ENCODE results near the gene MSL3B.
A peak's percentile ranks its signal among the peaks of the same experiment; 100 is the strongest.
"Not testable (repeated sequence)": the region's sequence is repeated elsewhere in the genome, so short reads cannot be mapped to it uniquely, and the experiment has no call there.

Gene MSL3B

DNA sequence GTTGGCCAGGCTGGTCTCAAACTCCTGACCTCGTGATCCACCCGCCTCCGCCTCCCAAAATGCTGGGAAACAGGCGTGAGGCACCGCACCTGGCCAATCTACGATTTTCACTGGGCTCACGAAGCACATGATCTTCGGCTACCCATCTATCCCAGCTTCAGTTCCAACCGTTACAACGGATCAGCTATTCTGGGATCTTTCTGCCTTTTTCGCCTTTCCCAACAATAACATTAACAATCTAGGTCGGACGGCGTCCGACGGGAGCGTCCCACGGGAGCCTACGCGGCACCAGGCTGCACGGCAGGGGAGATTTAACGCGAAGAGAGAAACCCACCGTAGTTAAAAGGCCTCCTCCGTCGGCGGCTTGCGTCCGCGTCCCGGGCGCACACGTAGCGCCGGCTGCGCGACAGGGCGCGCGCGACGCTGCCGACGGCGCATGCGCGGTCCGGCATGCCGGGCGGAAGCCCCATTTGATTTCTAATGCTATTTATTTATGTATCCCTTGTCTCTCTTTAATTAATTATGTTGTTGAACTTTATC is at the start of gene MSL3B:
Gene MSL3B, minus strand, starts transcription at position 394 of the 540 bp plus-strand sequence.
- DNase-seq: peak; percentile 66

DNA sequence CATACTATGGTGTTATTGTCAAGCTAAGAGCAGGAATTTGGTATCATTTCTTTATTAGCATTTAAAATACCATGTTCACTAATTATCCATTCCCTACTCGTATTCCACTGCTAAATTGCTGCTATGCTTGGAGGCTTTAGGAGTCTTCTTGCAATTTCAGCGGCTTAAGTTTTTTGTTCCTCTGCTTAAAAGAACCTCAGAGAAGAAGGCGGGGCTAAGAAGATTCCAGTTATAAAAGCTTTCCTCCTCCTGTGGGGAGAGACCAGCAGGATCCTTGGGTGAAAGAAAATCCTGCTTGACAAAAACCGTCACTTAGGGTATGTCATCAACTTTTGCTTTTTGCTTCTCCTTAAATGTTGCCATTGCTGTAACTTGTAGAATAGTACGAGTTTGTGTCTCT is 48.9 kb upstream of the MSL3B start, which contains the start of gene TRPM8:
Gene TRPM8, plus strand, starts transcription at position 258 of the 400 bp plus-strand sequence. CDS start 9,165 bp downstream, outside the sequence.
- no peak for DNase-seq

DNA sequence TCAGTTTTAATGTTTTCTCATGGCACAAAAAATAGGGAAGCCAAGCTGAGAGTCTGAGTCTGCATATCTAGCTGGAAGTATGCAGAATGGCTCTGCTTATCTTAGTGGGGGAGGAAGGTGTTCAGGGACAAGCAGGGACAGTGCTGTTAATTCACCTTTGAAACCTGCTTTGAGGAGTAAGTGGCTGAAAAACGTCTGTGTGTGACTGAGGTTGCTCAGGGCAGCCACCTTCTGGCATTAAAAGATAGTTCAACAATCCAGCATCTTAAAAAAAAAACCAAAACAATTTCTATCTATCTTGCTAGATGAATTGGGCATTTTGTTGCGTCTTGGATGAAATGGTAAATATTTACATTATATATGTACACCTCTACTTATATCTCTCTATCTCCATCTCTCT is 46.9 kb upstream of the MSL3B start:
- DNase-seq: no peak

DNA sequence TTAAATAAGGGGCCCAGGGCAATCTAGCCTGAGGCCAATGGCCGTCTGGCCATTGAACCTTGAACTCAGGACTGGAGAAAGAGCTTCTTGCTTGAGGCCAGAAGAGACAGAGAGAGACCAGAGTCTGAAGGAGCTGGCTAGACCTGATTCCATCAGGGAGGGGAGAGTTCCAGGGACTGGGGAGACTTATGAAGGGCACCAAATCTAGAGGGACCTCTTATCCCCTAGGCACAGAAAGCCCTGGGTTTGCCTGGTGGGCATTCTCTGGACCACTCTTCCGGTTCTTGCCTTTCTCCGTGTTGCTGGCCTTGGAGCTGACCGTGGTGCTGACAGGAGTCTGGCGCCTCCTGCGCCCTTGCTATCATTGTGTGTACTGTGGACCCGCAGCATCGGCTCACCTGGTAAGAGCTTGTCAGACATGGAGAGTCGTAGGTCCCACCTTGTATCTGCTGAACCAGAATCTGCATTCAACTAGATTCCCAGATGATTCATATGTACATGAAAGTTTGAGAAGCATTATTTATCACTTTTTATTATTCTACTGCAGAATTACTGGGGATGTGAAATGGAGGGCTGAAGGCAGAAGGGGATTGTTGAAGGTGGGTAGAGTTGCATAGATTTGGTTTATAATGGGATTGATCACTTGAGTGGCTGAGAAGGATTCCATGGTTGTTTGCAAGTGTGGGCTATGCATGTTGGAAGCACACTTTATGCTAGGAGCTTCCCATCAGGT is 44.7 kb upstream of the MSL3B start:
- DNase-seq: peak; percentile 31

DNA sequence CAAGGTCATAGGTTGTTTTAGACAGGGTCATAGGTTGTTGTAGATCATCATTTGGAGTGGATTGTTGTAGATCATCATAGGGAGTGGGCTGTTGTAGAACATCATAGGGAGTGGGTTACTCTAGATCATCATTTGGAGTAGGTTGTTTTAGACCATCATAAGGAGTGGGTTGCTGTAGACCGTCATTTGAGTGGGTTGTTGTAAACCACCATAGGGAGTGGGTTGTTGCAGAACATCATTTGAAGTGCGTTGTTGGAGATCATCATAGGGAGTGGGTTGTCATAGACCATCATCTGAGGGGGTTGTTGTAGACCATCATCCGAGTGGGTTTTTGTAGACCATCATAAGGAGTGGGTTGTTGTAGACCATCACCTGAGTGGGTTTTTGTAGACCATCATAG is 39.4 kb upstream of the MSL3B start:
- no peak for DNase-seq

DNA sequence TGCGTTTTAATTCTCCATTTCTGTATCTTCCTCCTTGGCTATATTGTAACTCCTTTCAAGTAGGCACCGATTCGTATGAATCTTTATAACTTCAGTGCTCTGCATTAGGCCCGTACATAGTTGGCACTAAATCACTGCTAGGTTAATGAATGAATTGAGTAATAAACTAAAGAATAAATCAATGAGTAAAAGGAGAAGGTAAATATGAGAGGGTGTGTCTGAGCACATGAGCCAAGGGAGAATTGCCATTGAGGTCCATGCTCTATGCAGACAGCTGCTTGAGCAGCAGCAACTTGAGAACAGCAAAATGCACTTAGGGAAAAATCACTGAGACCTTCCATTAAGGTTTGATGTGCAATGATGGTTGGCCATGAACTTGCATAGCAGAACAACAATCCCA is 37.8 kb upstream of the MSL3B start:
- DNase-seq: no peak

DNA sequence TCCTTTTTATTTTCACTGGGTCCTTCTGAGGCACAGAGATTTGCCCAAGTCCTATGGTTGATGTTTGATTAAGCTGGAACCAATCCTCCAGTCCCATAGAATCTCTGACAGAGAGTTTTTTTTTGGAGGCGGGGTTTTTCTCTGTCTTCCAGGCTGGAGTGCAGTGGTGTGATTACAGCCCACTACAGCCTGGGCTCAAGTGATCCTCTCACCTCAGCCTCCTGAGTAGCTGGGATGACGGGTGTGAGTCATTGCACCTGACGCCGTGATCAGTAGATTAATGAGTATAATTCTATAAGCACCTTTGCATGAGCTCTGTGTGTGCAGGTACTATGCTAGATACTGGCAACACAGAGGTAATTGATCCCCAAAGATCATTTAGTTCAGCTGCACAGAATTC is 33.7 kb upstream of the MSL3B start:
- no peak for DNase-seq

DNA sequence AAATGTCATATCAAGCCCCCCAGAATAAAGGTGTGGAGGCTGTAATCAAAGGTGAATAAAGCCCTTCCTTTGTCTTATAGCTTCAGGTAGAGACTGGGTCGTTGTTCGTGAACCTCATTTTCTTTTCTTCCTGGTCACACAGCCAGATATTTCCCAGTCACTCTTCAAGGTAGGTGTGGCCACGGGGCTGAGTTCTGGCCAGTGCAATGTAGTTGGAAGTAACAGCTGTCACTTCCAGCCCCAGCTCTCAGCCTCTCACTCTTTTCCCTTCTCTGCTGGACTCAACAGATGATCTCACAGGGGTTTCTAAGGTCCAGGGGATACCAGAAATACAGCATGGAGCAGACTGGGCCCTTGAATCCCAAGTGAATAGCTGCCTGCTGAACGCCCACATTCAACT is 33.2 kb upstream of the MSL3B start:
- no peak for DNase-seq

DNA sequence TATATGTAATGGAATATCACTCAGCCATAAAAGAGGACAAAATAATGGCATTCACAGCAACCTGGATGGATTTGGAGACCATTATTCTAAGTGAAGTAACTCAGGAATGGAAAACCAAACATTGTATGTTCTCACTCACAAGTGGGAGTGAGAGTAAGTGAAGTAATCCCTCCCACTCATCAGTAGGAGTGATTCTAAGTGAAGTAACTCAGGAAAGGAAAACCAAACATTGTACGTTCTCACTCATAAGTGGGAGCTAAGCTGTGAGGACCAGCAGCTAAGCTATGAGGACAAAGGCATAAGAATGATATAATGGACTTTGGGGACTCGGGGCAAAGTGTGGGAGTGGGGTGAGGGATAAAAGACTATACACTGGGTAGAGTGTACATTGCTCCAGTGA is 28.1 kb upstream of the MSL3B start:
- not testable (repeated sequence) for DNase-seq

DNA sequence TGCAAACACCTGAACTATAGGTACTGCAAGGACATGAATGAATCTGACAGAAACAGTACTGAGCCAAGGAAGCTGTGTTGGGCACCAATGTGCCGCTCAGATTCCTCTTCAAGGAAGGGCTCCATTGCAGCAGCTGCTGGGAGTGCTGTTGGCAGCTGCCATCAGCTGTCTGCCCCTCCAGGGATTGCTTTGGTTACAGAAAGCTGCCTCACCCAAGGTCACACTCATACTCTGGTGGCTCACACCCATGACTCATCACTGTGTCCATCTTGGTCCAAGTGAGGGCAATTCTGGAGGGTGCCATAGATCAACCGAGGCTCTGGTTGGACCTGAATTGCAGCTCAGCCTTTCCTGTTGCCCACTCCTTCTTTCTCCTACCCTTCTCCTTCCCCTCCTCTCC is 24.6 kb upstream of the MSL3B start:
- no peak for DNase-seq

DNA sequence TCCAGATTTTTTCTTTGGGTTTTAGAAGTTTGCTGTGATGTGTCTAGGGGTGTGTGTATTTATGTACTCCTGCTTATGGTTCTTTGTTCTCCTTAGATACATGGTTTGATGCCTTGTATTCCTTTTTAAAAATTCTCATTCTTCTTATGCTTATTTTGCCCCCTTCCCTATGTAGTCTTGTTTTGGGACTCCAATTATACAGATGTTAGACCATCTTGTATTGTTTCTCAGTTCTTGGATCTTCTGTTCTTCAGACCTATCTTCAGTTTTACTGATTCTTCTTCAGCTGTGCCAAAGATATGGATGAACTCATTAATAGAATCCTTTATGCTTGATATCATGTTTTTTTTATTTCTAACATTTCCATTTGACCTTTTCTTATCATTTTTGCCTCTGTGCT is 14.2 kb upstream of the MSL3B start:
- DNase-seq: no peak

DNA sequence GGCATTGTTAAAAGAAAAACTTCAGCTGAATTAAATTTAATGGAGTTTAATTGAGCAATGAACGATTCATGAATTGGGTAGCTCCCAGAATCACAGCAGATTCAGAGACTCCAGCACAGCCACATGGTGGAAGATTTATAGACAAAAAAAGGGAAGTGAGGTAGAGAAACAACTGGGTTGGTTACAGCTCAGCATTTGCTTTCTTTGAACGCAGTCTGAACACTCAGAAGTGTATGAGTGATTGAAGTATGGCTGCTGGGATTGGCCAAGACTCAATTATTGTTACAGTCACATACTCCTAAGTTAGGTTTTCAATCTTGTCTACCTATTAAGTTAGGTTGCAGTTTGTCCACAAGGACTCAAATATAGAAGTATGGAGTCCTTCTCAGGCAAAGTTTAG is 3.9 kb upstream of the MSL3B start:
- not testable (repeated sequence) for DNase-seq

DNA sequence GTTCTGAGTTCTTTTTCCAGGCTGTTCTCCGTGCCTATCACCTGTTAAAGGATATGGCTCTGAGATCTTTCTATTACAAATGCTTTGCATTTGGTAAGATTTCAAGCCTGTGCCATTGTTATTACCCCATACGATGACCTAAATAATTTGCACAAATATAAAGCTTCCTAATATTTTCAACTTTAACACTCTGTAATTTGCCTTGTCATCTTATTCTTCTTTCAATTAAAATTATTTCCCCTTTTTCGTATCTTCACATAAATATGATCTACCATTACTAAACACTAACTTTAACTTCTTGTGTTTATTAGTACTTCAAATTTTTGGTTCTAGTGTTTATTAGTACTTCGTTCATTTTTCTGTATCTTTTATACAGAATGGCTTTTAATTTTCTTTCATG is 3.2 kb upstream of the MSL3B start:
- DNase-seq: no peak

DNA sequence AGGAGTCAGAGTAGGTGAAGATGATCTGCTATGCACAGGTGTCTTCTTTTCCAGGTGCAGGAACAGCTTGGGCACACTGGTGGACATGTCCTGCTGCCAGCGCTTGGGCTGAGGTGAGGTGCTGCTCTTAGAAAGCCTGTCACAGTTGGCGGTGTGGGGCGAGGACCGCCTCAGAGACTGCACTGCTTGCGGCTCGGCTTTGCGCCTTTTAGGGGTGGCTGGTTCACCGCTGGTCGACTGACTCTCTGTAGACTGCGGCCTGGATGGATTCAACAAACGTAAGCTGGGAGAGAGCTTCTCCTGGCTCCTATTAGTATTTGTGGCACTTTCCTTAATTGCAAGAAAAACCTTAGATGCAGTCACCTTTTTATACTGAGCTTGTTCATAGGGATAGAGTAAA is 1.7 kb downstream of the MSL3B start:
- no peak for DNase-seq

DNA sequence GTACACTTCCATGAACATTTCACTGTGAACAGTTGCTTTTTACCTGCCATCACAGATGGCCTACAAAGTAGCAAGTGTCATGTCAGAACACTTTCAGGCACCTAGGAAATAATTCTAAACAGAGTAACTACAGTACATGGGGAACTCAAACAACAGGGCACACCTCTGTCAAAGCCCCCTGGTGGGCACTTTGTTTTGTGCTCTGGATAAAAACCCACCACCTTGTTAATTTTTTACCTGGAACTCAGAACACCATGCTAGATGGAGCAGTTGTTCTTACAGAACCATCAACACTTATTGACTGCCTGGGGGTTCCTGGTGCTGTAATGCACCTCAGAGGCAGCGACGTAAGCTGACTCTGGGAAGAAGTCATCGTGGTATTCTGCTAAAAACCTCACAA is 2.3 kb downstream of the MSL3B start:
- DNase-seq: no peak

DNA sequence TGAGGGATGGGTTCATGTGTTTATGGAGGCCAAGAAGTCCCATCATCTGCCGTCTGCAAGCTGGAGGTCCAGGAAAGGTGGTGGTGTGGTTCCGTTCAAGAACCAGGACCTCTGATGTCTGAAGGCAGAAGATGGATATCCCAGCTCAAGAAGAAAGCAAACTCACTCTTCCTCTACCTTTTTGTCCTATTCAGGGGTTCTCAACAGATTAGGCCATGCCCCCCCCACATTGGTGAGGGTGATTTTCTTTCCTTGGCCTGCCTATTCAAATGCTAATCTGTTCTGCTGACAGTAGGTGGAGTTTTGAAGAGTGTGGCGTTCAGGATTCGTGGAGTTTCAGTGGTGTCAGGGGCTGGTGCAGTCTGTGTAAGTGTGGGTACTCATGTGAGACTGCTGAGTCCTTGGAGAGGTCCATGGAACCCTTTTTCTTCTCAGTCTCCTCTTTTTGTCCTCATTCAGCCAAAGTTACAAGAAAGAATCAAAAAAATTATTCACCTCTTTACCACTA is 5.9 kb downstream of the MSL3B start:
- no peak for DNase-seq

DNA sequence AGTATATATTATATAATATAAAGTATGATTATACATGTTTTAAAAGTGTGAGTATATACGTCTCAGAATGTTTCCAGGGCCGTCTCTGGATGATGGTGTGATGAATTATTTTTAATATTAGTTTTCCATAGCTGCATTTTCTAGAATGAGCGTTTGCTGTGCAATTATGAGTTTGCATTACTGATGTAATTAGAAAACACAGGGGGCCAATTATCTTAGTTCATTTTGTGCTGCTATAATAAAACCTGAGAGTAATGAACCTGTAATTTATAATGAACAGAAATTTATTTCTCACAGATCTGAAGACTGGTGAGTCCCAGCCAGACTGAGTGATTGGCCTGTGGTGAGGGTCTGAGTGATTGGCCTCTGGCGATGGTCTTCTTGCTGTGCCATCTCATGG is 9.9 kb downstream of the MSL3B start:
- DNase-seq: no peak

DNA sequence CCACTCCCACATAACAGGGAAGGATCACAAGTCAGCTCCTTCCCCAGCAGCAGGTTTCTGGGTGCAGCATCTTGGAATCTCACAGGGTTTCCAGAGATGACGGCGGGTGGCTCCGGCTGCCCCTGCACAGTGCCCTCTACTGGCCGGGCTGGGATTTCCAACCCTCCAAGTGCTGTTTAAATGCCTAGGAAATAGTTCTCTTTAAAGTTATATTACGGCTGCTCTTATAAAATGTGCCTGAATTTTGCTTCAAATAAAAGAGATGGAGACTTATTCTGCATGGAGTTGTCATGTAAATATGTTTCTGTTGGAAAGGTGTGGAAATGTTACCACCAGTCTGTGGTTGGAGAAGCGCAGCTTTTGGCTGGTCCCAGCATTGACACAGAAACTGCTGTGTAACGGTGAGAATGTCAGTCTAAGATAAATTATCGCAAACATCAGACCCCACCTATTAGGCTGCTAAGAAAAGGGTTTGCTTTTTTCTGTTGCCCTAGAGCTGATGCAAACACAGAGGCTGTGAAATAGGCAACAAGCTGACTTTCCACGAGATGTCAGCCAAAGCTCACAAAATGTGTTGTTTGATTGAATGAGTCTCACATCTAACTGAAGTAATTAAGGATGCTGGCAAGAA is 10.6 kb downstream of the MSL3B start:
- no peak for DNase-seq

DNA sequence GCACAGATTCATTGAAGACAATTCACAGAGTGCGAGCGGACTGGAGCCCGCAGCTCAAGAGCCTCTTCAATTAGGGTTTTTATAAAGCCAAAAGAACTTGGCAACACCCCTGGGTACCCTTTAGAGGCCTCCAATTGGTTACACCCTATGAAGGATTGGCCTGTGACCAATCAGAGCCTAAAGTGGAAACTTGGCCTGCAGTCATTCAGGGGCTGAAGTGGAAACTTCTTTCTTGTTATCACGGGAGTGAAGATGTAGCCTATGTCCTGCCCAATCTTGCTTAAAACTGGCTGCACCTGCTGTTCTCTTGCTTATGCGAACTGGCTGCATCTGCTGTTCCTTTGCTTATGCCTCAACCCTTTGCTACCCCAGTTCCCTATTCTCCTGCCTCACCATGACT is 12.0 kb downstream of the MSL3B start:
- no peak for DNase-seq

DNA sequence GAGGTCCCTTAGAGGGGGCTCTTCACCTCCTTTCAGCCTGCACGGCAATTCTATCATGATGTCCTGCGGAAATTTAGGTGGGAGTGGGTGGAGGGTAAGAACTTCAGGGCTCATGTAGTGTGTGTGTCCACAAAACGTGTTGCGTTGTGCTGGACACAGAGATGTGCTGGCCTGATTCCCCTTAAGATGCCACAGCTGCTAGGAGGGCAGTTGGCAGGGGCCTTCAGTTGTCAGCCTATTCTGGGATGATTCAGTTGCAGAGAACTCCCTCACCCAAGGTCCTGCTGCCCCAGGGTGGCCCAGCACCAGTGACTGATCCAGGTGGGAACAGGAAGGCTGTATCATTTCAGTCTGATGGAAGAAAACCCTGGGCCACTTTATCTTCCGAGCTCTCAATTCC is 12.8 kb downstream of the MSL3B start:
- no peak for DNase-seq

DNA sequence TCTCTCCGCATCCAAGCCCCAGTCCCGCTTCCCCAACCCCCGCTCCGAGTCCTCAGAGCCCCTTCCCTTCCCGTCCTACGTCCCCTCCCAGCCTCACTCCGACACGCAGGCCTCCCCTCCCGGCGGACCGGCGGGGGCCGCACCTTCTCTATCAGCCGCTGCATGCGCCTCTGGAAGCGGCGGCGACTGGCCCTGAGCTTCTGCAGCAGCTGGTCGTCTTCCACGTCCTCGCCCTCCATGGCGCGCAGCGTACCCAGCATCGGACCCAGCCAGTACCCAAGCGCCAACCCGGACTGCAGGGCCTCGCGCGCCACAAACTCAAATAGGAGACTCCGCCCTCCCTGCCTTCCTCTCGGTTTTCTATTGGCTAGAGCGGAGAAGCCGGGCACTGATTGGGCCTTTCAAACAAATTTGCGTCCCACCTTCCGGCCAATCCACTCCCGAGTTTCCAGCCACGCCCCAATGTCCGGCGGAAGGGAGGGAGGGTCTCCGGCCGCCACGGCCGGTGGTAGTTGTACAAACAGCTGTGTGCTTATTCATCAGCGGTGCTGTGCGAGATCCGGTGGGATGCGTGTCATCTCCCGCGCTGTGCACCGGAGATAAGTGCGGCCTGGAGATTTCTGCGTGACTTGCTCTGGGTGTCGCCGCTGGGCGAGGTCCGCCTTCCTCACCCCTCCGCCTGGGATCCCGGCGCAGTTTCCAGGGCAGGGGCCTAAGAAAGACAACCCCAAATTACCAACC is 13.8 kb downstream of the MSL3B start, which contains the start of gene HJURP:
Gene HJURP, minus strand, starts transcription at position 295 of the 741 bp plus-strand sequence. Its CDS starts 35 bp downstream, at position 260.
- peak; percentile 96 for DNase-seq

DNA sequence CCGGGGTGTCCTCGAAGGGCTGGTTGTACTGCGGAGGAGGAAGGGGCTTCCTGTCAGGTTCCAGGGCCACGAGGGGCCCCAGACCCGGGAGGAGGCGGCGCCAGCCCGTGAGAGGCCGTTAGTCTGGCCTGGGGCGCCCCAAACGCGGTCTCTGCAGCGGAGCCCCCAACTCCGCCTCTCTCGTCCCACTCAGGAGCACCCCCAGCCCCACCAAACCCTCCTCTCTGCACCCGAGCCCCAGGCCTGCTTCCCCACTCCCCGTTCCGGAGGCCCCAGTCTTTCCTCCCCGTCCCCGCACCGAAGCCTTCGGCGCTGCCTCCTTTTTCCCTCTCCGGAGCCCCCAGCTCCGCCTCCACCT is 14.3 kb downstream of the MSL3B start:
- no peak for DNase-seq

DNA sequence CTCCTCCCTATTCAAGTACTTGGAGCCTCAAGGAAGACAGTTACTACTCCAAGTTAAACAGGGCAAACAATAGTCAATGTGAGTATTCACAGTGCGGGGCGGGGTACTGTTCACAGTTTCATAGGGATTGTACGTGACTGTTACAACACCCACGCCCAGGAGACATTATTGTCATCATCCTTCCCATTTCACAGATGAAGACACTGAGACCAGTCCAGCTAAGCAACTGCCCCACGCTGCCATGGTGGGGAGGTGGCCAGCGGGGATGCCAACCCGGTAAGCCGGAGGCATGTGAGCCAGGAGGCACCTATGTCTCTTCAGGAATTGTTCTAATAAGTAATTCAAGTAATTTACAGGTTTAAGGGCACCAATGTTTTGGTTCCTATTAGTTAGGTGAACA is 14.8 kb downstream of the MSL3B start:
- no peak for DNase-seq

DNA sequence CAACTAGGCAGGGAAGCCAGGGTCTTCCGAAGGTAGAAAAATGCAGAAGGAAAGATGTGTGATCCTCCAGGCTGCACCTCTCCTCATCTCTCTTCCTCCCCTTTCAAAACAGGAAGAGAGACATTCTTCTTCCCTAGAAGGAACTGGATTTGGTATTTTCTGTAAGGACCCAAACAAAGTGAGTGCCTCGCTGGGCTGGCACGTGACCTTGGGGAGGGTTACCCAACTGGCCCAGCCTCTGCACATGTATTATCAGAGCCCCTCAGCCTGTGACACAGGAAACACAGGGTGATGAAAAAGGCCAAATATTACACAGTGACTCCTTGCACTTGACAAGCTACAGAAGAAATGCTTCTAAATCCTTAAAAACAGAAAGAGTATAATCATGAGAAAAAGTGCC is 16.1 kb downstream of the MSL3B start:
- no peak for DNase-seq

All from fibroblast of skin of right quadriceps (primary cell).